ENCODE data around the gene NANOS3.
"Not testable (repeated sequence)": the region's sequence is repeated elsewhere in the genome, so short reads cannot be mapped to it uniquely, and the experiment has no call there.

NANOS3 gene

DNA sequence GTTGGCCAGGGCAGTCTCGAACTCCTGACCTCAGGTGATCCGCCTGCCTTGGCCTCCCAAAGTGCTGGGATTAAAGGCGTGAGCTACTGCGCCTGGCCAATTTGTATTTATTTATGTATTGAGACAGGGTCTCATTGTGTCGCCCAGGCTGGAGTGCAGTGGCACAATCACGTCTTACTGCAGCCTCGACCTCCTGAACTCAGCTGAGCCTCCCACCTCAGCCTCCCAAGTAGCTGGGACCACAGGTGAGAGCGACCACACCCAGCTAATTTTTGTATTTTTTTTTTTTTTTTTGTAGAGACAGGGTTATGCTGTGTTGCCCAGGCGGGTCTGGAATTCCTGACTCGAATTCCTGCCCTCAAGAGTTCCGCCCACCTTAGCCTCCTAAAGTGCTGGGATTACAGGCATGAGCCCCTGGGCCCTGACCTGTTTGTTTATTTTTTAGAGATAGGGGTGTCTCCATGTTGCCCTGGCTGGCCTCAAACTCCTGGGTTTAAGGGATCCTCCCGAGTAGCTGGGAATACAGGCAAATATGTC lies 24.7 kb upstream of the NANOS3 start:
- not testable (repeated sequence) for H3K9me3 ChIP-seq (ENCODE audit: control insufficient read depth, low read length); H3K4me3 ChIP-seq (ENCODE audit: insufficient read depth, low read depth, low read length, poor library complexity, severe bottlenecking); H3K36me3 ChIP-seq (ENCODE audit: control insufficient read depth, insufficient read depth, low read length); DNase-seq; H3K27me3 ChIP-seq (replicated peaks; ENCODE audit: control insufficient read depth, insufficient read depth, low read length, poor library complexity, severe bottlenecking); H3K27ac ChIP-seq (ENCODE audit: insufficient read depth, low read length, poor library complexity, severe bottlenecking)
- H3K4me1 ChIP-seq (ENCODE audit: control insufficient read depth, insufficient read depth, low read length, poor library complexity, severe bottlenecking): peaks cover 27% of the 10 kb centered on the region

DNA sequence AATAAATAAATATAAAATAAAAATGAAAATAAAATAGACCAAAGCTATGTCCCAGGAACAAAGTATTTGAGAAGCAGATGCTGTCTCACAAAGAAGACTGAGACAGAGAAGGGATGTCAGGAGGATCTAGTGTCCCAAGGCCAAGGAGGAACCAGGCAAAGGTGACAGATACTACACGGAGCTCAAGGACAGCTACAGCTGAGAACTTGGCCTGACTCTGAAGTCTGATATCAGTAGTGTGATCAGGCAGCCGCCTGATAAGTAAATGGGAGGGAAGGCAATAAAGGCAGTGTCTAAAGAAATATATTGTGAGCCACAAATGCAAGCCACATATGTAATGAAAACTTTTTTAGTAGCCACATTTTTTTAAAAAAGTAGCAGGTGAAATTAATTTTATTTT lies 20.4 kb upstream of the NANOS3 start:
- H3K4me3 ChIP-seq (ENCODE audit: insufficient read depth, low read depth, low read length, poor library complexity, severe bottlenecking): no peak overlapping the region
- DNase-seq: no peak
- no peak overlapping the region for H3K27ac ChIP-seq (ENCODE audit: insufficient read depth, low read length, poor library complexity, severe bottlenecking)

DNA sequence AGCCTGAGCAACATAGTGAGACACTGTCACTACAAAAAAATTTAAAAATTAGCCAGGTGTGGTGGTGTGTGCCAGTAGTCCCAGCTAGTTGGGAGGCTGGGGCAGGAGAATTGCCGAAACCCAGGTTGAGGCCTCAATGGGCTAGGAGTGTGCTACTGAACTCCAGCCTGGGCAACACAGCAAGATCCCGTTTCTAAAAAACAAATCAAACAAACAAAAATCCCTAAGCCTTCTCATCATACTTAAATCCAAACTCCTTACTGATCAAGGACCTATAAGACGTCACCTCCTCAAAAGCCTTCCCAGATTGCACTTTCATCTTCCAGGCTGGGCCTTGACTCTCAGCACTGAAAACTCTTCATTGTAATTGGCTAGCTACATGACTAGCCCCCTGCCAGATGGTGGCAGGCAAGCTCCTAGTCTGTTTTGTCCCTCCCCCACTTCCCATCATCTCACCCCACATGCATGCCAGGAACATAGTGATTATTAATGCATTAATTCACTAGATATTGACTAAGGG lies 17.5 kb upstream of the NANOS3 start:
- H3K27ac ChIP-seq (ENCODE audit: insufficient read depth, low read length, poor library complexity, severe bottlenecking): no peak overlapping the region
- peaks cover 14% of the 10 kb centered on the region for H3K4me1 ChIP-seq (ENCODE audit: control insufficient read depth, insufficient read depth, low read length, poor library complexity, severe bottlenecking)
- DNase-seq: no peak
- H3K36me3 ChIP-seq (ENCODE audit: control insufficient read depth, insufficient read depth, low read length): no peaks in the 10 kb centered on the region
- H3K4me3 ChIP-seq (ENCODE audit: insufficient read depth, low read depth, low read length, poor library complexity, severe bottlenecking): no peak overlapping the region
- H3K27me3 ChIP-seq (replicated peaks; ENCODE audit: control insufficient read depth, insufficient read depth, low read length, poor library complexity, severe bottlenecking): no peaks in the 10 kb centered on the region
- H3K9me3 ChIP-seq (ENCODE audit: control insufficient read depth, low read length): no peaks in the 10 kb centered on the region

More for the DNA sequence above, 20.4 kb upstream of the NANOS3 start:
- Histone ChIP-seq H3K4me1 (ENCODE audit: control insufficient read depth, insufficient read depth, low read length, poor library complexity, severe bottlenecking) (peaks cover 7% of the 10 kb centered on the region), H3K27me3 (replicated peaks; ENCODE audit: control insufficient read depth, insufficient read depth, low read length, poor library complexity, severe bottlenecking) (no peaks in the 10 kb centered on the region), H3K9me3 (ENCODE audit: control insufficient read depth, low read length) (no peaks in the 10 kb centered on the region), H3K36me3 (ENCODE audit: control insufficient read depth, insufficient read depth, low read length) (no peaks in the 10 kb centered on the region)

- H3K9me3 ChIP-seq (ENCODE audit: control insufficient read depth, low read length): no peaks in the 10 kb centered on the region
- H3K36me3 ChIP-seq (ENCODE audit: control insufficient read depth, insufficient read depth, low read length): no peaks in the 10 kb centered on the region
- no peak overlapping the region for H3K4me3 ChIP-seq (ENCODE audit: insufficient read depth, low read depth, low read length, poor library complexity, severe bottlenecking)
- peaks cover 22% of the 10 kb centered on the region for H3K4me1 ChIP-seq (ENCODE audit: control insufficient read depth, insufficient read depth, low read length, poor library complexity, severe bottlenecking)
- peaks cover 4% of the 10 kb centered on the region for H3K27me3 ChIP-seq (replicated peaks; ENCODE audit: control insufficient read depth, insufficient read depth, low read length, poor library complexity, severe bottlenecking)
- no peak for DNase-seq
- H3K27ac ChIP-seq (ENCODE audit: insufficient read depth, low read length, poor library complexity, severe bottlenecking): peak overlapping the region; percentile 100
These were observed 16.1 kb upstream of the NANOS3 start for GRCh38 chr19:13860679-13861391.

DNA sequence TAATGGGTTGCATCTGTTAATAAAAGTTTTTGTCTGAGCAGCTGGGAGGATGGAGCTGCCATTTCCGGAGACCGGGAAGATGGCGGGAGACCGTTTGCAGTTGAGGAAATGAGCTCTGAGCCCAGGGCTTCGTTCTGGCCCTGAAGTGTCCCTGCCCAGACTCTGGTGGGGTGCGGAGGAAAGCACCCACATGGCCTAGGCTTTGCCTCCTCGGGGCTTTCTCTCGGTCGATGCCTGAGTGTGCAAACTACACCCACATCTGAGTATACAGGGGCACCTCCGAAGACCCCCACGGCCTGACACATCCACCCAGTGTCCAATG lies 15.6 kb upstream of the NANOS3 start:
- peak in 1 of 3 donors; percentile 43 for DNase-seq
- Histone ChIP-seq H3K4me3 (ENCODE audit: insufficient read depth, low read depth, low read length, poor library complexity, severe bottlenecking) (peak overlapping the region; percentile 62), H3K27me3 (replicated peaks; ENCODE audit: control insufficient read depth, insufficient read depth, low read length, poor library complexity, severe bottlenecking) (peaks cover 9% of the 10 kb centered on the region), H3K4me1 (ENCODE audit: control insufficient read depth, insufficient read depth, low read length, poor library complexity, severe bottlenecking) (peaks cover 25% of the 10 kb centered on the region), H3K9me3 (ENCODE audit: control insufficient read depth, low read length) (no peaks in the 10 kb centered on the region), H3K36me3 (ENCODE audit: control insufficient read depth, insufficient read depth, low read length) (no peaks in the 10 kb centered on the region), H3K27ac (ENCODE audit: insufficient read depth, low read length, poor library complexity, severe bottlenecking) (peak overlapping the region; percentile 100)

GRCh38 chr19:13861714-13862531 lies 15.0 kb upstream of the NANOS3 start:
- Histone ChIP-seq H3K27ac (ENCODE audit: insufficient read depth, low read length, poor library complexity, severe bottlenecking) (peak overlapping the region; percentile 100), H3K4me1 (ENCODE audit: control insufficient read depth, insufficient read depth, low read length, poor library complexity, severe bottlenecking) (peaks cover 25% of the 10 kb centered on the region), H3K4me3 (ENCODE audit: insufficient read depth, low read depth, low read length, poor library complexity, severe bottlenecking) (peak overlapping the region; percentile 62), H3K27me3 (replicated peaks; ENCODE audit: control insufficient read depth, insufficient read depth, low read length, poor library complexity, severe bottlenecking) (peaks cover 10% of the 10 kb centered on the region), H3K9me3 (ENCODE audit: control insufficient read depth, low read length) (no peaks in the 10 kb centered on the region), H3K36me3 (ENCODE audit: control insufficient read depth, insufficient read depth, low read length) (no peaks in the 10 kb centered on the region)
- DNase-seq: peak; percentile 86 to 90 (median 90)

DNA sequence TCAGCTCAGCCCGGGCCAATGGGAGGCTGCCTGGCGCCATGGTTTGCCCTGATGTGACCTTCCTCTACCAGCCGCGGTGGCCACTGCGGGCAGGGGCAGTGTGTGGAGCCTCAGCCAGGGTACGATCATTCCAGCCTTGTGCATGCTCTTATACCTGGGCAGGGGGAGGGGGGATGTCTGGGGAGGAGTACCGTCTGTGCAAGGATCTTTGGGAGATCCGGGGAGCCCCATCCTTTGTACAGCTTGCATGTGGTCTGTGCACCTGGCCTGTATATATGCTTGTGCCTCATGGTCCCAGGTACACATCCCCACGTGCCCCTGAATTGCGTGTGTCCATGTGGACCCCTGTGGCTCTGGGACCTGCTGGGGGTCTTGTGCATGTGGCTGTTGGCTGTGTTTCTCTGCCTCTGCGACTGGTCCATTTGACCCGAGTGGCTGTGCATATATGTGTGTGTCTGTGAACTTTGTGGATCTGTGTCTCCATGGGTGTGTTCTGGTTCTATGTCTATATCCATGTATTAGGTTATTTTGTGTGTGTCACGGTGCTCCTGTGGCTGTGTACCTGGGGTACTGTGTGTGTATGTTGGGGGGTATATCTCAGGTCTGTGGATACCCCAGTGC lies 12.8 kb upstream of the NANOS3 start:
- no peaks in the 10 kb centered on the region for H3K36me3 ChIP-seq (ENCODE audit: control insufficient read depth, insufficient read depth, low read length)
- peak overlapping the region; percentile 22 for H3K4me3 ChIP-seq (ENCODE audit: insufficient read depth, low read depth, low read length, poor library complexity, severe bottlenecking)
- peaks cover 25% of the 10 kb centered on the region for H3K4me1 ChIP-seq (ENCODE audit: control insufficient read depth, insufficient read depth, low read length, poor library complexity, severe bottlenecking)
- H3K27me3 ChIP-seq (replicated peaks; ENCODE audit: control insufficient read depth, insufficient read depth, low read length, poor library complexity, severe bottlenecking): peaks cover 10% of the 10 kb centered on the region
- no peak overlapping the region for H3K27ac ChIP-seq (ENCODE audit: insufficient read depth, low read length, poor library complexity, severe bottlenecking)
- no peaks in the 10 kb centered on the region for H3K9me3 ChIP-seq (ENCODE audit: control insufficient read depth, low read length)
- DNase-seq: no peak

- Histone ChIP-seq H3K27ac (ENCODE audit: insufficient read depth, low read length, poor library complexity, severe bottlenecking) (no peak overlapping the region), H3K4me1 (ENCODE audit: control insufficient read depth, insufficient read depth, low read length, poor library complexity, severe bottlenecking) (peaks cover 25% of the 10 kb centered on the region), H3K9me3 (ENCODE audit: control insufficient read depth, low read length) (no peaks in the 10 kb centered on the region), H3K27me3 (replicated peaks; ENCODE audit: control insufficient read depth, insufficient read depth, low read length, poor library complexity, severe bottlenecking) (peaks cover 10% of the 10 kb centered on the region), H3K4me3 (ENCODE audit: insufficient read depth, low read depth, low read length, poor library complexity, severe bottlenecking) (peak overlapping the region; percentile 65), H3K36me3 (ENCODE audit: control insufficient read depth, insufficient read depth, low read length) (no peaks in the 10 kb centered on the region)
- no peak for DNase-seq
These were observed 12.0 kb upstream of the NANOS3 start for GRCh38 chr19:13864667-13865570.
